CD4-positive, alpha-beta memory T cell (primary cell): Measurements from ENCODE around the gene FRMD5. TPM values are rescaled to one million over a fixed set of nuclear protein-coding genes. Genes with fewer than 3 reads are reported as not detected.
"Not testable (repeated sequence)": the region's sequence is repeated elsewhere in the genome, so short reads cannot be mapped to it uniquely, and the experiment has no call there.

Experiments used
- CTCF ChIA-PET: fragments of 350-600 bp; sonication (Branson Sonifier 250); formaldehyde crosslinking; loops from one replicate; lab custom pipeline; 2021; ENCODE audit warnings: inconsistent platforms; ENCODE audit not compliant: partially characterized antibody; lab: Charles Lee
- POLR2A ChIA-PET: fragments of 350-600 bp; sonication (Branson Sonifier 250); formaldehyde crosslinking; loops from one replicate; lab custom pipeline; 2021; ENCODE audit not compliant: partially characterized antibody; lab: Charles Lee
- DNase-seq, 5 donors: peaks; one replicate each; pipeline versions ENCODE4 v3.0.0 to v3.0.0-alpha.2; 2020 to 2022; ENCODE audit warnings: mixed read lengths in 1 of 5
- H3K27ac ChIP-seq: one replicate; pipeline ENCODE4 v1.7.0; 2013; ENCODE audit warnings: low read depth, low read length
- H3K27me3 ChIP-seq: 2 replicates; pipeline ENCODE4 v1.7.0; 2013; ENCODE audit warnings: mild to moderate bottlenecking, low read length, moderate library complexity; ENCODE audit not compliant: insufficient read depth
- H3K36me3 ChIP-seq: 2 replicates; pipeline ENCODE4 v1.7.0; 2013; ENCODE audit warnings: mild to moderate bottlenecking, low read length, moderate library complexity; ENCODE audit not compliant: insufficient read depth
- H3K4me1 ChIP-seq: 2 replicates; pipeline ENCODE4 v1.7.0; 2013; ENCODE audit warnings: mild to moderate bottlenecking, low read length, moderate library complexity; ENCODE audit not compliant: insufficient read depth
- H3K4me3 ChIP-seq, 2 donors: one replicate each; pipeline ENCODE4 v1.7.0; 2013; ENCODE audit warnings: low read length in 2 of 2, mild to moderate bottlenecking in 1 of 2
- H3K9me3 ChIP-seq, 2 donors: one replicate each; pipeline ENCODE4 v1.7.0; 2013; ENCODE audit warnings: low read length in 2 of 2, control low read depth in 1 of 2; ENCODE audit not compliant: control insufficient read depth in 1 of 2
- H3K27ac Mint-ChIP-seq, 7 donors: one replicate each; pipeline ENCODE4 v1.8.0; 2020 to 2021; ENCODE audit warnings: mixed read lengths in 7 of 7, mild to moderate bottlenecking in 6 of 7, inconsistent platforms in 3 of 7, moderate library complexity in 3 of 7
- H3K27me3 Mint-ChIP-seq, 2 donors: one replicate each; pipeline ENCODE4 v1.8.0; 2020 to 2021; ENCODE audit warnings: mixed read lengths in 2 of 2
- H3K36me3 Mint-ChIP-seq, 2 donors: one replicate each; pipeline ENCODE4 v1.8.0; 2020 to 2021; ENCODE audit warnings: mixed read lengths in 2 of 2, inconsistent platforms in 1 of 2, mild to moderate bottlenecking in 1 of 2
- H3K4me1 Mint-ChIP-seq, 4 donors: one replicate each; pipeline ENCODE4 v1.8.0; 2020 to 2021; ENCODE audit warnings: mixed read lengths in 4 of 4, mild to moderate bottlenecking in 1 of 4
- H3K4me3 Mint-ChIP-seq, 8 donors: one replicate each; pipeline ENCODE4 v1.8.0; 2020 to 2021; ENCODE audit warnings: mixed read lengths in 8 of 8, mild to moderate bottlenecking in 7 of 8, moderate library complexity in 6 of 8, inconsistent platforms in 3 of 8
- H3K9me3 Mint-ChIP-seq, 8 donors: one replicate each; pipeline ENCODE4 v1.8.0; 2020 to 2021; ENCODE audit warnings: mixed read lengths in 8 of 8, mild to moderate bottlenecking in 5 of 8, inconsistent platforms in 3 of 8, moderate library complexity in 1 of 8
- intact Hi-C: fragments of 100-400 bp; cut with micrococcal nuclease; formaldehyde crosslinking; loops from one replicate; pipeline ENCODE4 v1.15.1; 2023
- polyA plus RNA-seq, 2 donors: library from polyadenylated mRNA; unstranded; fragments of 300-500 nt; fragmentation: Illumina TruSeq; gene quantifications; one replicate each; pipeline ENCODE4 v1.2.3, GENCODE V29; 2021
- total RNA-seq, 2 experiments: library from RNA; stranded (reverse); gene quantifications; one replicate each; pipeline ENCODE4 v1.2.3, GENCODE V29; 2021

FRMD5 gene
- total and polyA plus RNA-seq, 4 experiments from 2014 or later = 0.08 to 0.47 TPM; not detected in 2

GRCh38 chr15:43854801-43855200 lies 340.3 kb downstream of the FRMD5 start:
- no peak for DNase-seq
- Histone ChIP-seq H3K9me3 (no peaks in the 10 kb centered on the region), H3K27ac (no peak overlapping the region), H3K4me1 (no peaks in the 10 kb centered on the region), H3K4me3 (no peak overlapping the region), H3K36me3 (peaks cover 21% of the 10 kb centered on the region), H3K27me3 (no peaks in the 10 kb centered on the region)
- Mint-ChIP-seq H3K27me3 (no peaks in the 10 kb centered on the region), H3K4me1 (peaks cover 0 to 2% (median 0%) of the 10 kb centered on the region in 4 donors), H3K36me3 (peaks cover 44 to 59% of the 10 kb centered on the region in 2 donors), H3K27ac (no peak overlapping the region), H3K4me3 (no peak overlapping the region), H3K9me3 (no peaks in the 10 kb centered on the region)
- intact Hi-C loops = no loop called here
- ChIA-PET POLR2A (no interaction called here), CTCF (no interaction called here)

DNA sequence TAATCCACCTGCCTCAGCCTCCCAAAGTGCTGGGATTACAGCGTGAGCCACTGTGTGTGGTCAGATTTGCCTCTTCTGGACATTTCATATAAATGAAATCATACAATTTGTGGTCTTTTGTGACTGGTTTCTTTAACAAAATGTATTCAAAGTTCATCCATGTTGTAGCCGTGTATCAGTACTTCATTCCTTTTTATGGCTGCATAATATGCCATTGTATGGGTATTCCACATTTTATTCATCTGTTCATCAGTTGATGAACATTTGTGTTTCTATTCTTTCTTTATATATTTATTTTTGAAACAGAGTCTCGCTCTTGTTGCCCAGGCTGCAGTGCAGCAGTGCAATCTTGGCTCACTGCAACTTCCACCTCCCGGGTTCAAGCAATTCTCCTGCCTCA lies 342.5 kb downstream of the FRMD5 start:
- Histone ChIP-seq H3K4me3 (no peak overlapping the region), H3K27ac (no peak overlapping the region), H3K36me3 (peaks cover 7% of the 10 kb centered on the region), H3K4me1 (no peaks in the 10 kb centered on the region), H3K27me3 (no peaks in the 10 kb centered on the region), H3K9me3 (no peaks in the 10 kb centered on the region)
- no peak overlapping the region for H3K27ac Mint-ChIP-seq
- POLR2A ChIA-PET = no interaction called here
- no peaks in the 10 kb centered on the region for H3K9me3 Mint-ChIP-seq
- H3K36me3 Mint-ChIP-seq = peaks cover 31 to 49% of the 10 kb centered on the region in 2 donors
- no peak for DNase-seq
- intact Hi-C loops = no loop called here
- CTCF ChIA-PET = no interaction called here
- H3K27me3 Mint-ChIP-seq = no peaks in the 10 kb centered on the region
- H3K4me3 Mint-ChIP-seq = no peak overlapping the region
- peaks cover 0 to 2% (median 0%) of the 10 kb centered on the region in 4 donors for H3K4me1 Mint-ChIP-seq

- Histone ChIP-seq H3K36me3 (peaks cover 7% of the 10 kb centered on the region), H3K27ac (no peak overlapping the region), H3K9me3 (no peaks in the 10 kb centered on the region), H3K4me3 (no peak overlapping the region), H3K4me1 (no peaks in the 10 kb centered on the region), H3K27me3 (no peaks in the 10 kb centered on the region)
- intact Hi-C loops = no loop called here
- DNase-seq = no peak
- Mint-ChIP-seq H3K4me1 (peaks cover 0 to 2% (median 0%) of the 10 kb centered on the region in 4 donors), H3K4me3 (no peak overlapping the region), H3K27me3 (no peaks in the 10 kb centered on the region), H3K36me3 (peaks cover 31 to 41% of the 10 kb centered on the region in 2 donors), H3K9me3 (no peaks in the 10 kb centered on the region), H3K27ac (peak overlapping the region in 1 of 7 donors; percentile 86)
- ChIA-PET CTCF (no interaction called here), POLR2A (no interaction called here)
These were observed 343.8 kb downstream of the FRMD5 start for GRCh38 chr15:43851251-43851650.

DNA sequence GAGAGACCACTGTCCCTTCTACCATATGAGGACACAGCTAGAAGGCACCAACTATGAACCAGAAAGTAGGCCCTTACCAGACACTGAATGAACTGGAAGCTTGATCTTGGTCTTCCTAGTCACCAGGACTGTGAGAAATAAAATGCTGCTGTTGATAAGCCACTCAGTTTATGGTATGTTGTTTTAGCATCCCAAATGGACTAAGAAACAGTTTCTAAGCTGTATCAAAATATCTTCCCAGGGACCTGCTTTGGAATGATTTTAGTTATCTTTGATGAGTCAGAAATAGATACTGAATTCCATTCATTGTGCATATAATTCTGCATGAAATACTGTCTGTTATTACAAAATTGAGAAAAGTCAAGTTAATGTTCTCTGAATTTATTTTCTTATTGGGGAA lies 349.6 kb downstream of the FRMD5 start:
- H3K27me3 Mint-ChIP-seq = no peaks in the 10 kb centered on the region
- ChIA-PET CTCF (no interaction called here), POLR2A (interaction anchor here (1.5 kb wide), 1 partner anchor 21 kb away, joined by 4 read pairs; the partner anchor contains the start of gene MFAP1)
- Histone ChIP-seq H3K4me1 (no peaks in the 10 kb centered on the region), H3K36me3 (peaks cover 4% of the 10 kb centered on the region), H3K27me3 (no peaks in the 10 kb centered on the region), H3K4me3 (no peak overlapping the region), H3K9me3 (no peaks in the 10 kb centered on the region), H3K27ac (no peak overlapping the region)
- intact Hi-C loops = no loop called here
- H3K27ac Mint-ChIP-seq = peak overlapping the region in 1 of 7 donors; percentile 7
- no peaks in the 10 kb centered on the region for H3K9me3 Mint-ChIP-seq
- DNase-seq = no peak
- no peaks in the 10 kb centered on the region for H3K4me1 Mint-ChIP-seq
- H3K36me3 Mint-ChIP-seq = peaks cover 22 to 36% of the 10 kb centered on the region in 2 donors
- H3K4me3 Mint-ChIP-seq = no peak overlapping the region

GRCh38 chr15:43832485-43832884 lies 362.6 kb downstream of the FRMD5 start:
- H3K27ac ChIP-seq, H3K9me3 Mint-ChIP-seq, H3K4me3 ChIP-seq, CTCF ChIA-PET, H3K27me3 ChIP-seq, DNase-seq, intact Hi-C loops, H3K9me3 ChIP-seq, H3K27me3 Mint-ChIP-seq: not testable (repeated sequence)
- Mint-ChIP-seq H3K36me3 (peaks cover 23 to 26% of the 10 kb centered on the region in 2 donors), H3K27ac (peak overlapping the region in 5 of 7 donors; percentile 42 to 93 (median 68)), H3K4me3 (peak overlapping the region in 5 of 8 donors; percentile 40 to 74 (median 56)), H3K4me1 (peaks cover 17 to 45% (median 28%) of the 10 kb centered on the region in 4 donors)
- POLR2A ChIA-PET = interaction anchor here (0.6 to 1.4 kb wide), 5 partner anchors 9 to 879 kb away, joined by 3 to 4 read pairs (median 3); partner anchors contain the start of genes B2M and PATL2
- Histone ChIP-seq H3K4me1 (peaks cover 37% of the 10 kb centered on the region), H3K36me3 (peaks cover 11% of the 10 kb centered on the region)

- DNase-seq, H3K9me3 Mint-ChIP-seq, H3K27me3 Mint-ChIP-seq, intact Hi-C loops, CTCF ChIA-PET, H3K4me3 ChIP-seq, H3K36me3 ChIP-seq, H3K27me3 ChIP-seq, H3K9me3 ChIP-seq, H3K27ac ChIP-seq: not testable (repeated sequence)
- H3K27ac Mint-ChIP-seq = peak overlapping the region in 6 of 7 donors; percentile 46 to 93 (median 70)
- POLR2A ChIA-PET = interaction anchor here (1.2 to 1.7 kb wide), 4 partner anchors 10 to 55 kb away, joined by 4 to 5 read pairs (median 4); partner anchors contain the start of genes ELL3, HYPK and SERINC4
- peaks cover 19 to 49% (median 33%) of the 10 kb centered on the region in 4 donors for H3K4me1 Mint-ChIP-seq
- H3K4me3 Mint-ChIP-seq = peak overlapping the region in 3 of 8 donors; percentile 11 to 45 (median 27)
- H3K36me3 Mint-ChIP-seq = peaks cover 22 to 23% of the 10 kb centered on the region in 2 donors
- peaks cover 37% of the 10 kb centered on the region for H3K4me1 ChIP-seq
These were observed 363.5 kb downstream of the FRMD5 start for GRCh38 chr15:43831519-43832052.

GRCh38 chr15:43830691-43831275 lies 364.3 kb downstream of the FRMD5 start:
- peak overlapping the region in 2 of 7 donors; percentile 25 to 60 for H3K27ac Mint-ChIP-seq
- peaks cover 21 to 57% (median 38%) of the 10 kb centered on the region in 4 donors for H3K4me1 Mint-ChIP-seq
- H3K4me3 ChIP-seq, H3K27ac ChIP-seq, H3K9me3 Mint-ChIP-seq, H3K4me3 Mint-ChIP-seq, H3K9me3 ChIP-seq, CTCF ChIA-PET, intact Hi-C loops, DNase-seq, H3K36me3 ChIP-seq, H3K27me3 Mint-ChIP-seq, H3K27me3 ChIP-seq: not testable (repeated sequence)
- peaks cover 14 to 17% of the 10 kb centered on the region in 2 donors for H3K36me3 Mint-ChIP-seq
- POLR2A ChIA-PET = interaction anchor here (1.2 to 1.7 kb wide), 2 partner anchors 30 to 54 kb away, joined by 4 to 5 read pairs; partner anchors contain the start of genes ELL3, HYPK and SERINC4
- H3K4me1 ChIP-seq = peaks cover 45% of the 10 kb centered on the region
